K562 (cell line): ENCODE data around the gene C6orf47. TPM values are rescaled to one million over a fixed set of nuclear protein-coding genes. Genes with fewer than 3 reads are reported as not detected.
A peak's percentile ranks its signal among the peaks of the same experiment; 100 is the strongest.

Experiments
- ATAC-seq: fragments of 200-7000 bp; cut with Tn5 transposase; 3 replicates; pipeline ENCODE4 v1.9.1; 2020; ENCODE audit warnings: moderate library complexity
- BruUV-seq: library from RNA; stranded (reverse); fragments of 400-500 nt; replicated peaks from 2 replicates; lab custom pipeline; 2021; lab: Mats Ljungman, UMichigan
- CTCF ChIA-PET: fragments of 300-600 bp; formaldehyde crosslinking; extraction: SDS; loops from one replicate; lab custom pipeline; 2021; ENCODE audit warnings: low intra/inter-chr PET ratio; lab: Yijun Ruan, JAX
- POLR2A ChIA-PET: fragments of 300-600, 350-650 bp; sonication (Branson Sonifier 250); formaldehyde crosslinking; extraction: SDS; loops from one replicate; lab custom pipeline; 2021; ENCODE audit warnings: antibody characterized with exemption, inconsistent platforms; lab: Yijun Ruan, JAX
- DNase-seq, 4 experiments: peaks; one replicate each; pipeline versions ENCODE4 v3.0.0 to v3.0.0-alpha.2; 2011 to 2018; ENCODE audit warnings: low spot score in 3 of 4, mixed read lengths in 3 of 4; ENCODE audit errors: extremely low read depth in 1 of 4
- FAIRE-seq: peaks from 2 replicates; lab custom pipeline; 2011; peaks lifted over from hg19 to GRCh38; lab: Jason Lieb, UNC
- H2AFZ ChIP-seq: 2 replicates; pipeline ENCODE4 v1.6.0; 2011; ENCODE audit warnings: low read depth, low read length, control low read depth, inconsistent platforms
- H3K27ac ChIP-seq: fragments of 200-600 bp; 3 replicates; pipeline ENCODE4 v1.8.0; 2011; ENCODE audit warnings: low read depth, mild to moderate bottlenecking, control low read depth, inconsistent platforms, low read length, moderate library complexity, mixed read lengths; ENCODE audit errors: extremely low read depth
- H3K27me3 ChIP-seq, 2 experiments: fragments of 300-600 bp in 1 of 2; 2 replicates in 1 of 2; 3 replicates in 1 of 2; pipeline versions ENCODE4 v1.6.0 to v1.8.0; 2011; ENCODE audit warnings: inconsistent platforms in 2 of 2, low read length in 2 of 2, mild to moderate bottlenecking in 1 of 2, mixed read lengths in 1 of 2, moderate library complexity in 1 of 2; ENCODE audit not compliant: control insufficient read depth in 2 of 2, insufficient read depth in 2 of 2
- H3K36me3 ChIP-seq: fragments of 300-600 bp; 3 replicates; pipeline ENCODE4 v1.8.0; 2011; ENCODE audit warnings: mild to moderate bottlenecking, low read length, inconsistent platforms; ENCODE audit not compliant: control insufficient read depth, insufficient read depth
- H3K4me1 ChIP-seq, 2 experiments: fragments of 200-600 bp in 1 of 2; replicated peaks in 1 of 2; 2 replicates in 1 of 2; 3 replicates in 1 of 2; pipeline versions ENCODE4 v1.5.1 to v1.8.0; 2011; ENCODE audit warnings: inconsistent platforms in 2 of 2, low read length in 2 of 2, mild to moderate bottlenecking in 1 of 2, mixed read lengths in 1 of 2, moderate library complexity in 1 of 2; ENCODE audit not compliant: control insufficient read depth in 2 of 2, insufficient read depth in 2 of 2
- H3K4me2 ChIP-seq: 2 replicates; pipeline ENCODE4 v1.6.1; 2011; ENCODE audit warnings: low read length, control low read depth, inconsistent platforms, mixed read lengths; ENCODE audit not compliant: insufficient read depth
- H3K4me3 ChIP-seq: fragments of 200-600 bp; sonication (generic), shearing (Covaris generic); 2 replicates; pipeline ENCODE4 v1.5.1; 2016; ENCODE audit warnings: control low read depth, inconsistent platforms
- H3K79me2 ChIP-seq: fragments of 200-600 bp; 3 replicates; pipeline ENCODE4 v1.8.0; 2011; ENCODE audit warnings: low read length, inconsistent platforms; ENCODE audit not compliant: control insufficient read depth, insufficient read depth
- H3K9ac ChIP-seq, 2 experiments: 2 replicates each; pipeline versions ENCODE4 v1.6.0 to v1.6.1; 2011; ENCODE audit warnings: low read depth in 2 of 2, low read length in 2 of 2, control low read depth in 1 of 2, inconsistent platforms in 1 of 2, mild to moderate bottlenecking in 1 of 2, mixed read lengths in 1 of 2; ENCODE audit not compliant: insufficient read depth in 1 of 2
- H3K9me1 ChIP-seq: one replicate; pipeline ENCODE4 v1.6.0; 2011; ENCODE audit warnings: inconsistent platforms, mild to moderate bottlenecking, low read length, moderate library complexity; ENCODE audit not compliant: control insufficient read depth, insufficient read depth
- H3K9me3 ChIP-seq: replicated peaks from 2 replicates; pipeline ENCODE4 v1.5.1; 2011; ENCODE audit warnings: low read depth, low read length, inconsistent platforms; ENCODE audit not compliant: control insufficient read depth, insufficient read depth
- H4K20me1 ChIP-seq: replicated peaks from 2 replicates; pipeline ENCODE4 v1.6.1; 2011; ENCODE audit warnings: low read length, inconsistent platforms, mixed read lengths; ENCODE audit not compliant: control insufficient read depth, insufficient read depth
- ARID2 ChIP-seq: fragments of 450-650 bp; IDR thresholded peaks from 2 replicates; pipeline ENCODE4 v1.6.1; 2017; ENCODE audit warnings: antibody characterized with exemption, mild to moderate bottlenecking
- CC2D1A ChIP-seq: fragments of 450-650 bp; IDR thresholded peaks from 2 replicates; pipeline ENCODE4 v1.6.1; 2017; ENCODE audit warnings: mild to moderate bottlenecking
- FOXM1 ChIP-seq, 2 experiments: fragments of 450-650 bp in 1 of 2; sonication (generic) in 1 of 2; formaldehyde crosslinking in 1 of 2; IDR thresholded peaks; 2 replicates each; pipeline versions ENCODE4 v1.6.1 to v1.9.0; 2017 to 2022; ENCODE audit warnings: low read depth in 2 of 2, mild to moderate bottlenecking in 2 of 2, missing genetic modification reagents in 1 of 2, moderate library complexity in 1 of 2
- GABPA ChIP-seq: fragments of 200-800 bp; sonication (Bioruptor generic); conservative IDR thresholded peaks from 2 replicates; pipeline ENCODE4 v1.6.1; 2016; ENCODE audit warnings: low read depth, missing genetic modification characterization, missing compliant biosample characterization
- GMEB1 ChIP-seq: fragments of 250-450 bp; sonication (Bioruptor Pico); IDR thresholded peaks from 2 replicates; pipeline ENCODE4 v1.4.0; 2020; ENCODE audit warnings: mild to moderate bottlenecking
- HNRNPUL1 ChIP-seq: fragments of 200-400 bp; formaldehyde crosslinking; IDR thresholded peaks from 2 replicates; pipeline ENCODE4 v1.6.1; 2017; ENCODE audit warnings: low read length
- IFI16 ChIP-seq: fragments of 250-450 bp; sonication (Bioruptor Pico); IDR thresholded peaks from 2 replicates; pipeline ENCODE4 v2.1.2; 2022; ENCODE audit warnings: mild to moderate bottlenecking, inconsistent platforms
- LARP7 ChIP-seq: fragments of 450-650 bp; IDR thresholded peaks from 2 replicates; pipeline ENCODE4 v1.6.1; 2016
- NRF1 ChIP-seq, 2 experiments: fragments of 450-650 bp; IDR thresholded peaks in 1 of 2; conservative IDR thresholded peaks in 1 of 2; 2 replicates each; pipeline ENCODE4 v1.6.1; 2014; ENCODE audit warnings: mild to moderate bottlenecking in 2 of 2
- OTX1 ChIP-seq: fragments of 450-650 bp; formaldehyde crosslinking; IDR thresholded peaks from 2 replicates; pipeline ENCODE4 v1.4.0; 2022; ENCODE audit warnings: mild to moderate bottlenecking
- PHTF2 ChIP-seq: fragments of 250-450 bp; sonication (Bioruptor Pico); IDR thresholded peaks from 2 replicates; pipeline ENCODE4 v1.5.0; 2021; ENCODE audit warnings: mild to moderate bottlenecking
- RCOR1 ChIP-seq, 2 experiments: IDR thresholded peaks; 2 replicates each; pipeline ENCODE4 v1.6.1; 2012; ENCODE audit warnings: low read depth in 2 of 2, low read length in 2 of 2, borderline replicate concordance in 1 of 2, improper control_type of control experiment in 1 of 2
- SRF ChIP-seq, 2 experiments: fragments of 250-450, 450-650 bp in 1 of 2; sonication (Bioruptor Pico) in 1 of 2; sonication (generic) in 1 of 2; formaldehyde crosslinking; IDR thresholded peaks; 2 replicates each; pipeline versions ENCODE4 v1.5.0 to v1.5.1; 2020 to 2022; ENCODE audit warnings: mild to moderate bottlenecking in 1 of 2, missing genetic modification reagents in 1 of 2
- STAG1 ChIP-seq: sonication (generic); formaldehyde crosslinking; IDR thresholded peaks from 2 replicates; pipeline ENCODE4 v1.5.0; 2020; ENCODE audit warnings: missing genetic modification reagents, borderline replicate concordance
- TCFL5 ChIP-seq: fragments of 250-450 bp; sonication (Bioruptor Pico); conservative IDR thresholded peaks from 2 replicates; pipeline ENCODE4 v1.6.1; 2021; ENCODE audit warnings: mild to moderate bottlenecking, moderate library complexity, matching md5 sums
- ZKSCAN1 ChIP-seq: fragments of 150-350 bp; IDR thresholded peaks from 2 replicates; pipeline ENCODE4 v1.6.1; 2016; ENCODE audit warnings: low read depth, low read length
- ZNF146 ChIP-seq: IDR thresholded peaks from one replicate; pipeline ENCODE4 v1.6.1; 2018; ENCODE audit warnings: missing compliant biosample characterization; ENCODE audit not compliant: unreplicated experiment
- ZNF79 ChIP-seq: fragments of 250-450 bp; sonication (Bioruptor Pico); IDR thresholded peaks from 2 replicates; pipeline ENCODE4 v1.4.0; 2020; ENCODE audit warnings: low read depth, mild to moderate bottlenecking, moderate library complexity
- WGBS: fragments of 100-300 bp; shearing (Covaris generic); methylation state at CpG from one replicate; pipeline ENCODE4 v1.1.6; 2016; ENCODE audit warnings: low coverage, mixed read lengths; ENCODE audit not compliant: insufficient coverage; ENCODE audit errors: missing lambda C conversion rate; 5-methylcytosine and 5-hydroxymethylcytosine counted together
- in situ Hi-C: fragments of 300-500 bp; cut with MboI; formaldehyde crosslinking; loops from 4 replicates; pipeline ENCODE4 v1.15.0; 2018; ENCODE audit warnings: inconsistent platforms, mixed read lengths
- intact Hi-C: fragments of 100-400 bp; cut with micrococcal nuclease; formaldehyde crosslinking; loops from 2 replicates; pipeline ENCODE4 v1.14.2; 2022
- polyA plus RNA-seq, 8 experiments: library from polyadenylated mRNA; depleted of rRNA in 4 of 8; stranded (reverse) in 5 of 8; unstranded in 3 of 8; fragments of >200 nt; fragmentation: Nextera tagmentation in 2 of 8; fragmentation: Illumina TruSeq in 1 of 8; extraction: Ambion mirVana in 2 of 8; extraction: Trizol in 1 of 8; gene quantifications; 2 replicates each; pipeline versions ENCODE4 v1.2.1 to v1.2.3, GENCODE V29; 2011 to 2014; ENCODE audit warnings: inconsistent platforms in 1 of 8, missing spikeins in 1 of 8
- total RNA-seq, 7 experiments: library from RNA; depleted of rRNA in 6 of 7; stranded (reverse); fragments of >200 nt in 6 of 7; fragmentation: Illumina TruSeq in 2 of 7; extraction: Trizol in 2 of 7; gene quantifications; 2 replicates each; pipeline versions ENCODE4 v1.2.1 to v1.2.3, GENCODE V29; 2011 to 2021; ENCODE audit warnings: low replicate concordance in 1 of 7
- TF ChIP-seq, protein P1 (sequence below): IDR thresholded peaks from 2 replicates; pipeline ENCODE4 v1.6.1; 2014; ENCODE audit warnings: antibody characterized with exemption

The C6orf47 gene
- total and polyA plus RNA-seq, 9 of the 15 experiments (the other 6 are each of a cell fraction or from before 2014, with no cell fraction given): 0.14 to 43.8 (median 27.0) TPM

DNA sequence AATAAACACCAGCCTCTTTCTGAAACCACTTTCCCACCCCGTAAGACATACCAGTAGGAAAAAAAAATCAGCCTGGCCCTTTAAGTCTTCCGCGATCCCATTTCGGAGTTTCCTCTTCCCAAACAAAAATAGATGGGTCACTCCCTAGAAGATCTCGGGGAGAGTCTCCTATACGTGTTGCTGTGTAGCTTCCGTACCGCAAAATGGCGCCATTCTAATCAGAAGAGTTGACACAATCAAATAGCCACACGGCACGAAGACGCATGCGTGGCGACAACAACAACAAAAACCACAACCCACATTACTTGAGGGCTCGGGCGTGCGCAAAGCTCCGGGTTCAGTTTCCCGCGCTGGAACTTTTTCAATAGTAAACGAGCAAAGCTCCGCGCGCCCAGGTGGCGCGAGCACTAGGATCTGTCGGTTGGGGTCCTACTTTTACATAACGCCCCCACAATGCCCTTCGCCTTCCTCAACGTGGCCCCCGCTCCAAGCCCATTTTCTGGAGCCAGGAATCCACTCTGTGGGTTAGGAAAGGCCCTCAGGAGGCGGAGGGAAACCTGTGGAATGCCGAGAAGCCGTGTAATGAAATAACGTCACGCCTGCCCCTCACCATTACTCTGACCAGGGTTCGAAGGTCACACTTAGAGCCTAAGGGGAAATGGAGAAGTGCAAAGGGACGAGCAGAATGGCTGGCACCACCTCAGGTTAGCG lies 4.4 kb upstream of the C6orf47 start, which contains the start of gene GPANK1:
GPANK1 (minus strand) TSS at position 208 of the 711 bp plus-strand sequence. CDS start 519 bp downstream, outside the sequence.
- Histone ChIP-seq H3K27ac (peak within 1 kb of the TSS; percentile 97), H3K79me2 (peaks cover 84% of the 10 kb centered on the region), H3K4me3 (peak within 1 kb of the TSS; percentile 66), H3K9me3 (no peaks in the 10 kb centered on the region), H3K9ac (peak within 1 kb of the TSS; percentile 96 to 97), H3K4me1 (peaks cover 36 to 46% of the 10 kb centered on the region in 2 experiments; a peak in 4 of 5 replicates), H3K9me1 (no peaks in the 10 kb centered on the region), H3K27me3 (no peaks in the 10 kb centered on the region), H2AFZ (peak within 1 kb of the TSS; percentile 62), H3K36me3 (peaks cover 61% of the 10 kb centered on the region), H3K4me2 (peak within 1 kb of the TSS; percentile 93), H4K20me1 (0 out of 2 replicates have a peak, but pooled peaks cover 3% of the 10 kb centered on the region)
- in situ Hi-C loops: loop anchor here (5.0 kb wide), 2 partner anchors 118 to 197 kb away; partner anchors contain the start of genes ATP6V1G2, NEU1 and NFKBIL1
- intact Hi-C loops: loop anchor here (1.0 to 10.0 kb wide), 7 partner anchors 13 to 510 kb away; partner anchors contain the start of genes ABHD16A, AGPAT1, ATP6V1G2 and BAG6
- ChIA-PET CTCF (no interaction called here), POLR2A (interaction anchor here (0.6 to 9.8 kb wide), 54 partner anchors 7 to 1692 kb away, joined by 3 to 267 read pairs (median 6); partner anchors contain the start of genes ABHD16A, APOM, BAG6 and CLIC1)
- DNase-seq (peak in 3 of 4 experiments; percentile 71 to 100 (median 90)), ATAC-seq (peak; percentile 65), FAIRE-seq (peak; percentile 99)
- no TSS peak for BruUV-seq
- WGBS: 1% methylated on average over 39 of the region's 39 CpGs
- TF ChIP-seq SRF (CRISPR knock-in tag; IDR thresholded peaks at IDR 0.05): peak in 1 of 2 experiments; percentile 73; a peak in 1 of 4 replicates
- TF ChIP-seq LARP7: peak; percentile 64; the same call in 1 of the 2 replicates
- peak; percentile 84 for TF ChIP-seq ZKSCAN1
- TF ChIP-seq CC2D1A: 0 out of 2 replicates have a peak, but pooled peaks have one; percentile 37
- no peak for TF ChIP-seq GABPA
- peak; percentile 83; the same call in 1 of the 2 replicates for TF ChIP-seq OTX1
- no peak for TF ChIP-seq ARID2
- no peak for TF ChIP-seq ZNF146
- TF ChIP-seq GMEB1: no peak
- TF ChIP-seq, protein P1, sequence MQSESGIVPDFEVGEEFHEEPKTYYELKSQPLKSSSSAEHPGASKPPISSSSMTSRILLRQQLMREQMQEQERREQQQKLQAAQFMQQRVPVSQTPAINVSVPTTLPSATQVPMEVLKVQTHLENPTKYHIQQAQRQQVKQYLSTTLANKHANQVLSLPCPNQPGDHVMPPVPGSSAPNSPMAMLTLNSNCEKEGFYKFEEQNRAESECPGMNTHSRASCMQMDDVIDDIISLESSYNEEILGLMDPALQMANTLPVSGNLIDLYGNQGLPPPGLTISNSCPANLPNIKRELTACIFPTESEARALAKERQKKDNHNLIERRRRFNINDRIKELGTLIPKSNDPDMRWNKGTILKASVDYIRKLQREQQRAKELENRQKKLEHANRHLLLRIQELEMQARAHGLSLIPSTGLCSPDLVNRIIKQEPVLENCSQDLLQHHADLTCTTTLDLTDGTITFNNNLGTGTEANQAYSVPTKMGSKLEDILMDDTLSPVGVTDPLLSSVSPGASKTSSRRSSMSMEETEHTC: no peak
- TF ChIP-seq PHTF2 (CRISPR knock-in tag): 0 out of 2 replicates have a peak, but pooled peaks have one; percentile 52
- peak in 1 of 2 experiments; percentile 6; a peak in 3 of 4 replicates for TF ChIP-seq RCOR1 (IDR thresholded peaks at IDR 0.05; ENCODE audit: borderline replicate concordance in 1 of 2, low read depth in 2 of 2, low read length in 2 of 2)
- no peak for TF ChIP-seq ZNF79 (CRISPR knock-in tag)
- TF ChIP-seq IFI16 (CRISPR knock-in tag): 0 out of 2 replicates have a peak, but pooled peaks have one; percentile 9
- TF ChIP-seq HNRNPUL1: no peak; the same call in 1 of the 2 replicates
- TF ChIP-seq FOXM1 (IDR thresholded peaks at IDR 0.05; ENCODE audit: low read depth): peak; percentile 95
- peak; percentile 98 for TF ChIP-seq FOXM1 (CRISPR knock-in tag; IDR thresholded peaks at IDR 0.05; ENCODE audit: low read depth)
- 0 out of 2 replicates have a peak, but pooled peaks have one; percentile 38 for TF ChIP-seq TCFL5 (CRISPR knock-in tag)
- no peak for TF ChIP-seq STAG1
- TF ChIP-seq NRF1 (conservative IDR thresholded peaks at IDR 0.05 in 1 of 2, IDR thresholded peaks at IDR 0.05 in 1 of 2): peak; percentile 98 to 99
